ENCODE measurements around the gene STXBP6.

Gene STXBP6

DNA sequence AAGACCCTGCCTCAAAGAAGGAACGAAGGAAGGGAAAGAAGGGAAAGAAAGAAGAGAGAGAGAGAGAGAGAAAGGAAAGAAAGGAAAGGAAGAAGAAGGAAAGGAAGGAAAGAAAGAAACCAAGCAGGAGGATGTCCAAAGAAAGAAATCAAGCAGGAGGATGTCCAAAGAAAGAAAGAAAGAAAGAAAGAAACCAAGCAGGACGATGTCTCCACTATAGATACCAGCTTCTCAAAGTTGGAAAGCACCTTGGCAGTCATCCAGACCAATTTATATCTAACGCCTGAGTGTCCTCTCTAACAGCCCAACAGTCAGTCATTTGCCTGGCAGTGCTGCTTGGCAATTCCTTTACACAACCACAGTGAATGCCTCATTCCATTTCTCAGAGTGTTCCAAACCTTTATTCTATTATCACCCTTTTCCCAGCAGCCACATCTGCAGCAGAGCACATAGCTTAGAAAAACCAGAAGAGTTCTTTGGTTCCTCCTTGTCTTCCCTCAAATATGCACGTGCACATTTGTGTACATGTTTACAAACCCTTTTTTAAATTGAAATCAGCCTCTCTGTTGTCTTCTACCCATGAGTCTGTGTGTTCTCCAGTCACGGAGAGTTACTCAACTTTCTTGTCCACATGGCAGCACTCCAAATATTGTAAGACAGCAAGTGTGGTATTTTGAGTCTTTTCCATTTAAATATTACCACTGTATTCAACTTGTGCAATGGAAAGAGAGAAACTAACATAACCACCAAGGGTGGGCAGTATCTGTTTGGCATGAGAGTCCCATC, 138.4 kb downstream of the STXBP6 start:
- H4K20me1 ChIP-seq (ENCODE audit: control insufficient read depth, insufficient read depth, low read depth, low read length) = no peaks in the 10 kb centered on the region
- H3K4me1 ChIP-seq (ENCODE audit: control insufficient read depth, low read length) = no peaks in the 10 kb centered on the region
- no peaks in the 10 kb centered on the region for H3K79me2 ChIP-seq (ENCODE audit: control insufficient read depth, low read length)
- H3K27me3 ChIP-seq (ENCODE audit: control insufficient read depth, low read length) = 0 out of 2 replicates have a peak, but pooled peaks cover 3% of the 10 kb centered on the region
- no peak for TF ChIP-seq EZH2phosphoT487 (IDR thresholded peaks at IDR 0.05; ENCODE audit: borderline replicate concordance, low read length)
- TF ChIP-seq, protein P1, sequence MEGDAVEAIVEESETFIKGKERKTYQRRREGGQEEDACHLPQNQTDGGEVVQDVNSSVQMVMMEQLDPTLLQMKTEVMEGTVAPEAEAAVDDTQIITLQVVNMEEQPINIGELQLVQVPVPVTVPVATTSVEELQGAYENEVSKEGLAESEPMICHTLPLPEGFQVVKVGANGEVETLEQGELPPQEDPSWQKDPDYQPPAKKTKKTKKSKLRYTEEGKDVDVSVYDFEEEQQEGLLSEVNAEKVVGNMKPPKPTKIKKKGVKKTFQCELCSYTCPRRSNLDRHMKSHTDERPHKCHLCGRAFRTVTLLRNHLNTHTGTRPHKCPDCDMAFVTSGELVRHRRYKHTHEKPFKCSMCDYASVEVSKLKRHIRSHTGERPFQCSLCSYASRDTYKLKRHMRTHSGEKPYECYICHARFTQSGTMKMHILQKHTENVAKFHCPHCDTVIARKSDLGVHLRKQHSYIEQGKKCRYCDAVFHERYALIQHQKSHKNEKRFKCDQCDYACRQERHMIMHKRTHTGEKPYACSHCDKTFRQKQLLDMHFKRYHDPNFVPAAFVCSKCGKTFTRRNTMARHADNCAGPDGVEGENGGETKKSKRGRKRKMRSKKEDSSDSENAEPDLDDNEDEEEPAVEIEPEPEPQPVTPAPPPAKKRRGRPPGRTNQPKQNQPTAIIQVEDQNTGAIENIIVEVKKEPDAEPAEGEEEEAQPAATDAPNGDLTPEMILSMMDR (IDR thresholded peaks at IDR 0.05; ENCODE audit: low read depth, low read length, poor library complexity, severe bottlenecking) = no peak
- H3F3A ChIP-seq (ENCODE audit: control insufficient read depth, insufficient read depth) = no peaks in the 10 kb centered on the region
- H3K36me3 ChIP-seq (ENCODE audit: control insufficient read depth, low read length) = no peaks in the 10 kb centered on the region
- H3K4me3 ChIP-seq (ENCODE audit: low read length) = no peak overlapping the region
- no peaks in the 10 kb centered on the region for H3K9me2 ChIP-seq (replicated peaks; ENCODE audit: control insufficient read depth, low read length)
- H3K9me3 ChIP-seq (ENCODE audit: control insufficient read depth, insufficient read depth, low read length) = no peaks in the 10 kb centered on the region
- H3K27ac ChIP-seq (ENCODE audit: low read depth, low read length) = no peak overlapping the region
- H3K4me2 ChIP-seq (ENCODE audit: low read length) = no peak overlapping the region

GRCh38 chr14:24910408-24910986, 139.4 kb downstream of the STXBP6 start:
- Histone ChIP-seq H3K9me3 (ENCODE audit: control insufficient read depth, insufficient read depth, low read length) (no peaks in the 10 kb centered on the region), H3K9me2 (replicated peaks; ENCODE audit: control insufficient read depth, low read length) (no peaks in the 10 kb centered on the region), H3K79me2 (ENCODE audit: control insufficient read depth, low read length) (no peaks in the 10 kb centered on the region), H3K36me3 (ENCODE audit: control insufficient read depth, low read length) (no peaks in the 10 kb centered on the region), H3K27me3 (ENCODE audit: control insufficient read depth, low read length) (peaks cover 5% of the 10 kb centered on the region; the same call in 1 of the 2 replicates), H3K4me3 (ENCODE audit: low read length) (no peak overlapping the region), H3K27ac (ENCODE audit: low read depth, low read length) (no peak overlapping the region), H4K20me1 (ENCODE audit: control insufficient read depth, insufficient read depth, low read depth, low read length) (no peaks in the 10 kb centered on the region), H3K4me2 (ENCODE audit: low read length) (no peak overlapping the region), H3F3A (ENCODE audit: control insufficient read depth, insufficient read depth) (no peaks in the 10 kb centered on the region), H3K4me1 (ENCODE audit: control insufficient read depth, low read length) (no peaks in the 10 kb centered on the region)
- TF ChIP-seq, protein P1 (IDR thresholded peaks at IDR 0.05; ENCODE audit: low read depth, low read length, poor library complexity, severe bottlenecking) = no peak
- no peak for TF ChIP-seq EZH2phosphoT487 (IDR thresholded peaks at IDR 0.05; ENCODE audit: borderline replicate concordance, low read length)

GRCh38 chr14:24909523-24910302, 140.2 kb downstream of the STXBP6 start:
- Histone ChIP-seq H3K79me2 (ENCODE audit: control insufficient read depth, low read length) (no peaks in the 10 kb centered on the region), H3F3A (ENCODE audit: control insufficient read depth, insufficient read depth) (no peaks in the 10 kb centered on the region), H4K20me1 (ENCODE audit: control insufficient read depth, insufficient read depth, low read depth, low read length) (no peaks in the 10 kb centered on the region), H3K9me2 (replicated peaks; ENCODE audit: control insufficient read depth, low read length) (no peaks in the 10 kb centered on the region), H3K9me3 (ENCODE audit: control insufficient read depth, insufficient read depth, low read length) (no peaks in the 10 kb centered on the region), H3K4me3 (ENCODE audit: low read length) (no peak overlapping the region), H3K36me3 (ENCODE audit: control insufficient read depth, low read length) (no peaks in the 10 kb centered on the region), H3K4me2 (ENCODE audit: low read length) (no peak overlapping the region), H3K27ac (ENCODE audit: low read depth, low read length) (no peak overlapping the region), H3K27me3 (ENCODE audit: control insufficient read depth, low read length) (peaks cover 6% of the 10 kb centered on the region; the same call in 1 of the 2 replicates), H3K4me1 (ENCODE audit: control insufficient read depth, low read length) (no peaks in the 10 kb centered on the region)
- TF ChIP-seq, protein P1 (IDR thresholded peaks at IDR 0.05; ENCODE audit: low read depth, low read length, poor library complexity, severe bottlenecking) = no peak
- TF ChIP-seq EZH2phosphoT487 (IDR thresholded peaks at IDR 0.05; ENCODE audit: borderline replicate concordance, low read length) = no peak
